Measurements from ENCODE around the gene NDUFS6.

DNA sequence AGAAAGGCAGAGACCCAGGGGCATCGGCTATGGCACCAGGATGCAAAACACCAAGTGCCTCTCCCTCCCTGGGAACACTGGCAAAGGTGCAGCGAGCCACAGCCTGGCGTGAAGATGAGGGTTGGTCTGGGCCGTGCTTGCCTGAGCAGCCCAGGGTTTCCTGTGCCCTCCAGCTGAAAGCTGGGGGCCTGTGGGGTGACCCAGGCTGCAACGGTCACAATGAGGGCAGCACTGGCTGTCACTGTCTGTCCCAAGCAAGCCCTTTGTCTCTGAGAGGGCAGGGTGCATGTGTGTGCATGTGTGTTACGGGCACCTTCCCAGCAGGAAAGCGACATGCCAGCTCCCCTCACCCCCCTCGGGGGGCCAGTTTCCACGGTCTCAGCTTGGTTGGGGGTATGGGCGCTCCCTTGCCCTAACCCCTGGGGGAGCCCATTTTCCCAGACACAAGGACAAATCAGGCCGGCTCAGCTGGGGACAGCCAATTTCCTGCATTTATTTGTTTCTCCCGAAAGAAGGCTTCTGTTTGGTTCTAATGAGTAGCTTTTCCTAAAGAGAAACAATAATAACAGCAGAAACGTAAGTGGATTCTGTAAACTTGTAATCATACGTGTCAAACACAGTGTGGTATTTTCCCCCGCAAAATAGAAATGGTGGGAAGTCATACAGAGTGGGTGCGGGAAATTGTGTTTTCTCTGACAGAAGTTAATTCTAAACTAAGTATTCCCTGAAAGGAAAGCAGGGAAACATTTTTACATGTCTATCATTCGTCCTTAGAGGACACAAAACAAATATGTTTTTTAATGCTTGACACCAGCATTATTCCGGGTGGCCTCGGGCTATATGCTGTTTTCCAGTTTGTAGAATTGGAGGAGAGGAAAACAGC is 22.8 kb upstream of the NDUFS6 start:
- no peak for TF ChIP-seq CTCF (IDR thresholded peaks at IDR 0.05)
- TF ChIP-seq POLR2A (IDR thresholded peaks at IDR 0.05) = no peak

Measured in heart left ventricle (tissue), 13 donors.